Adipose tissue (tissue), 3 donors: Measurements from ENCODE around the gene ACCSL. TPM values are rescaled to one million over a fixed set of nuclear protein-coding genes. Genes with fewer than 3 reads are reported as not detected.

Experiments used
- H3K27ac ChIP-seq: one replicate; pipeline ENCODE4 v1.5.1; 2013; ENCODE audit warnings: low read depth, low read length
- WGBS, 3 donors: extraction: QIAGEN DNeasy Blood & Tissue Kit; methylation state at CpG; one replicate each; pipeline ENCODE4 v1.1.7; 2013; 5-methylcytosine and 5-hydroxymethylcytosine counted together
- polyA plus RNA-seq, 3 donors: library from polyadenylated mRNA; stranded (reverse); fragments of 200-250 nt; gene quantifications; one replicate each; pipeline ENCODE4 v1.2.3, GENCODE V29; 2013
- donor health status: healthy with polysubstance abuse.
- donor health status: Bipolar disorder and iron deficiency.
- donor health status: healthy.

The ACCSL gene
- polyA plus RNA-seq, 3 donors = not detected

DNA sequence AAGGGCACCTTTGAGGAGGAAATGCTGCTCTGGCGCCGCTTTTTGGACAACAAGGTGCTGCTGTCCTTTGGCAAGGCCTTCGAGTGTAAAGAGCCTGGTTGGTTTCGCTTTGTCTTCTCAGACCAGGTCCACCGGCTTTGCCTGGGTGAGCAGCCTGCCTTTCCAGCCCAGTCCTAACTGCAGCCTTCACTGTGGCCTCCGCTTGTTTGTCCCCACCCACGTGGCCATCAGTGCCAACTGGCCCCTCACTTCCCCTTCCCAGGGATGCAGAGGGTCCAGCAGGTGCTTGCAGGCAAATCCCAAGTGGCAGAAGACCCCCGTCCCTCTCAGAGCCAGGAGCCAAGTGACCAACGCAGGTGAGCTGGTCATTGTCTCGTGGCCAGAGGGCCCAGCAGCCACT lies 35.7 kb downstream of the ACCSL start:
- H3K27ac ChIP-seq = no peak overlapping the region
- 90 to 92% (median 91%) methylated on average over 10 of the region's 10 CpGs for WGBS, 3 donors

DNA sequence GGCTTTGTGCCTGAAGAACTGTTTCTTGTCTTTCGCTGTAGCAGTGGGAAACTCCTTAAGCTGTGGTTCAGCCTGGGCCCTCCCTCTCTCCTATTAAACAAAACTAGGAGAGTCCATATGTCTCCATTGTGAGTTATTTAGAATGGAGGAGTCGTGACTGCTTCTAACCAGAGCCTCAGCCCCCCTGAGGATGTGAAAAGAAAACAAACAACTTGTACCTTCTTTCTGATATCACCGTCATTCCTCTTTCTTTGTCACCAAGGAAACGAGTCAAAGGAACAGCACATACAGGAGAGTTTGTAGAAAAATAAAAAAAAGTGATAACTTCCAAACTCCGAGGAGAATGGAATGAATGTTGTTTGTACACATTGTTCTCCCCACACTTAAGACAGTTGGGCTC lies 36.1 kb downstream of the ACCSL start:
- WGBS, 3 donors = 69 to 81% (median 70%) methylated on average over 5 of the region's 5 CpGs
- H3K27ac ChIP-seq = no peak overlapping the region

DNA sequence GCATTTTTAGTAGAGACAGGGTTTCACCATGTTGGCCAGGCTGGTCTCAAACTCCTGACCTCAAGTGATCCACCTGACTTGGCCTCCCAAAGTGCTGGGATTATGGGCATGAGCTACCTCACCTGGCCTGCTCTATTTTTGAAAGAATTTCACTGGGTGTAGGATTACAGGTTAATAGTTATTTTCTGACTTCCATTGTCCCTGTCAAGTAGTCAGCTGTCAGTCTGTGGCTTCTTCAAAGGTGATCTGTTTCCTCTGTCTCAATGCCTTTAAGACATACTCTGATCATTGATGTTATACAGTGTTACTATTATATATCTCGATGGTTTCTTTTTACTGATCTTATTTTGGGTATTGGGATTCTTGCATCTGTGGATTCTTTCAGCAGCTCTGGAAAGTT lies 37.5 kb downstream of the ACCSL start:
- 93 to 100% (median 93%) methylated on average over 1 of the region's 1 CpG for WGBS, 3 donors
- H3K27ac ChIP-seq = no peak overlapping the region

DNA sequence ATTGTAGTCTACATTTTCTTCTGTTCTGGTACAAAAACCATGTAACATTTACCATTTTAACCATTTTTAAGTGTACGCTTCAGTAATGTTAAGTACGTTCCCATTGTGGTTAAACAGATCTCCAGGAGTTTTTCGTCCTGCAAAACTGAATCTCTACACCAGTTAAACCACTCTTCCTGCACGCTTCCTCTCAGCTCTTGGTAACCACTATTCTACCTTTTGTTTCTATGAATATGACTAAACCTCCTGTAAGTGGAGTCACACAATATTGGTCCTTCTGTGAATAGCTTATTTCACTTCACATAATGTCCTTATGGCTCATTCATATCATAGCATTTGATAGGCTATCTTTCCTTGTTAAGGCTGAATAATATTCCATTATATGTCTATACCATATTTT lies 40.6 kb downstream of the ACCSL start:
- WGBS, 3 donors = 75 to 92% (median 77%) methylated on average over 4 of the region's 4 CpGs
- H3K27ac ChIP-seq = no peak overlapping the region

DNA sequence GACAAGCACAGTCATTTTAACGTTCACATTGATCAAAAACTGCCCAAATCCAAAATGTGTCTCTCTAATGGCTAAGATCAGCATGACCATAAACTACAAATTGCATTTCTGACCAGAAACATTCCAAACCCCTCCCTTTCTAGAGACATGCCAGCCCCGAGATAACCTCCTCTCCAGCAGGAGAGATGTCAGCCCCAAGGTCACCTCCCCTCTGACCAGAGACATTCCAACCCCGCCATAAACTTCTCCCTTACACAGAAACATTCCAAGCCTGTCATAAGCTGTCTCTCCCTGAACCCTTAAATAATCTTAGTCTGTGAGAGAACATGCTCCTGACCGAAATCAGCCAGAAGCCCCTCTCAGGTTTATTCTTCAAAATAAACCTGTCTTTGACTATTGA lies 41.1 kb downstream of the ACCSL start:
- 86 to 91% (median 87%) methylated on average over 4 of the region's 4 CpGs for WGBS, 3 donors

DNA sequence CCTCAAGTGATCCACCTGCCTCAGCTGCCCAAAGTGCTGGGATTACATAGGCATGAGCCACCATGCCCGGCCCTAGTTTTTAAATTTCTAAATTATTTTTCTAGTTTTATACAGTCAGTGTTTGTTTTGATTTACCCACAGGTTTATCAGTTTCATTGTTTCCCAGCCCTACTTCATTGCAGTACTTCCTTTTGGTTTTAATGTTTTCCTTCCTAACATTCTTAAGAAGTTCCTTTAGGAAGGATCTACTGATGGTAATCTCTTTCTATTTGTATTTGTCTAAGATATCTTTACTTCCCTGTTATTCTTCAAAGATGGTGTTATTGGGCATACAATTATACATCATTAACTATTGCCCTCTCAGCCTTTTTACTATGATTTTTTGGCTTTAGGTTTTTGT lies 42.8 kb downstream of the ACCSL start:
- WGBS, 3 donors = 72 to 88% (median 74%) methylated on average over 1 of the region's 1 CpG
- H3K27ac ChIP-seq = no peak overlapping the region

More for the DNA sequence above, 41.1 kb downstream of the ACCSL start:
- no peak overlapping the region for H3K27ac ChIP-seq

DNA sequence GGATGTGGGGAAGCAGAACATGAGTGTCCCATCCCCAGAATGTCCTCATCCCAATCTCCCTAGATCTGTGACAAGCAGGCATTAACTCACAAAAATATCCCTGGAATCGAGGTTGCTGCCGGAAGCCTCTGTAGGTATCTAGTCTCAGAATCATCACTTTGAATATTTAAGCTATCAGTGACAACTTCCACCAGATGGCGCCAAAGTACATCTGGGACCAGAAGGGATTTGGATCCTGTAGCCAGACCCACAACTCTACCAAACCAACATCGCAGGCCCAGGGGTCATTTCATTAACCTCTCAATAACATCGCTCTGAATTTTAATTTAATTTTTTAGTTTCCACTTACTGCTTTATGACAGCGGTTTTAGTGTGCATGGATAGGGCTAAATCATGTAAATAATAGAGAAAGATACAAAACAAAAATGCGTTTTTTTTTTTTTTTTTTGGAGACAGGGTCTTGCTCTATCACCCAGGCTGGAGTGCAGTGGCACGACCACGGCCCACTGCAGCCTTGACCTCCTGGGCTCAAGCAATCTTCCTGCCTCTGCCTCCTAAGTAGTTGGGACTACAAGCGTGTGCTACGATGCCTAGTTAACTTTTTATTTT lies 46.6 kb downstream of the ACCSL start:
- 26 to 31% (median 27%) methylated on average over 11 of the region's 11 CpGs for WGBS, 3 donors
- H3K27ac ChIP-seq = no peak overlapping the region

DNA sequence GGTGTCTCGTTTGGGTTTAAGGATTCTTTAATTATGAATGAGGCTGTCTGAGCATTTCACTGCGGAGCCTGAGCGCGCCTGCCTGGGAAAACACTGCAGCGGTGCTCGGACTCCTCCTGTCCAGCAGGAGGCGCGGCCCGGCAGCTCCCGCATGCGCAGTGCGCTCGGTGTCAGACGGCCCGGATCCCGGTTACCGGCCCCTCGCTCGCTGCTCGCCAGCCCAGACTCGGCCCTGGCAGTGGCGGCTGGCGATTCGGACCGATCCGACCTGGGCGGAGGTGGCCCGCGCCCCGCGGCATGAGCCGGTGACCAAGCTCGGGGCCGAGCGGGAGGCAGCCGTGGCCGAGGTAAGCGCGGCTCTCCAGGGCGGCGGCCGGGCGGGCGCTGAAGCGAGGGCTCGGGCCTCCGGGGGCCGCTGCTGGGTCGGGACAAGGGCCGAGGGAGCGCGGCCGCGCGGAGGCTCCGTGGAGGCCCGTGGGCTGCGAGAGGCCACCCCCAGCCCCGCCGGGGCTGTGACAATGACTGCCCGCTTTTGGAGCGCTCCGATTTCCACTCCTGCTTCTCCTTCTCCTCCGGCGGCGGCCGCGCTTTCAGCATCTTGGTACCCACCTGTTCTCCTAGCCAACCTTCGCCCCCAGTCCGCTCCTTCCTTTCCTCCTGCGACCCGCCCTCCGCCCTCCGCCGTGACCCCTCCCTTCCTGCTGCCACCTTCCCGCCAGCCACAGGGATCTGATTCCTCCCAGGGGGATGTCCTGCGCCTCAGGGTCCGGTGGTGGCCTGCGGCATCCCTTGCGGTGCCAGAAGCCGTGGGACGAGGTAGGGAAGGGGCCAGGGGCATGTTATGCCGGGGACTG lies 48.0 kb downstream of the ACCSL start, which contains the start of gene EXT2:
Gene EXT2 (plus strand): TSS at position 173 of the 854 bp plus-strand sequence. CDS start 12,035 bp downstream, outside the sequence.
- WGBS, 3 donors = 0% methylated on average over 63 to 83 of the region's 83 CpGs

DNA sequence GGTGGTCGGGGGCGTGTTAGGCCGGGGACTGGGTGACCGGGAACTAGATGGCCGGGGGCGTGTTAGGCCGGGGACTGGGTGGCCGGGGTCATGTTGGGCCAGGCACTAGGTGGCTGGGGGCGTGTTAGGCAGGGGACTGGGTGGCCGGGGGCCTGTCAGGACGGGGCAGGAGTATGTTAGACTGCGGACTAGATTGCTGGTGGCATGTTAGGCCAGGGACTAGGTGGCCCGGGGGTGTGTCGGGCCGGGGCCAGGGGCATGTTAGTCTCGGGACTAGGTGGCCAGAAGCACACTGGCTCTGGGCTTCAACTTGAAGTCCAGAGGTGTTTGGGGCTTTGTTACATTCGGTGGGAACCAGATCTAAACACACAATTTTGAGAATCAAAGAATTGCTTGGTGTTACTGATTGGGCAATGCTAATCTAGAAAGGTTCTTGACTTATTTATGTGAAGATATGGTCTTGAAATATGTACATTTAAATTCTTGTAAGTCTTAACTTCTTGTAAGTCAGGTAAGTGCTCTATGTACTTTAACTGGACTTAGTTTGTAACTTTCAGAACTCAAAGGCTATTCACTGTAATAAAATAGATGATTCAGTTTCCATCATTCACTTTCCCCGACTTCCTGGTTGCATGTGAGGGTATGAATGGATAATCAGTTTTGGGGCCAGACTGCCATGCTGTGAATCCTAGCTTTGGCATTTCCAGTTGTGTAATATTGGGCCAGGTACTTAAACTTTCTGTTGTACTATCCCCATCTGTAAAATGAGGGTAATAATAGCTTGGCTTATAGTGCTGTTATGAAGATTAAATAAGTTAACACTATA lies 48.8 kb downstream of the ACCSL start:
- no peak overlapping the region for H3K27ac ChIP-seq
- 10 to 14% (median 13%) methylated on average over 18 of the region's 18 CpGs for WGBS, 3 donors

More for the DNA sequence above, 48.0 kb downstream of the ACCSL start, which contains the start of gene EXT2:
- H3K27ac ChIP-seq = no peak within 1 kb of the TSS

DNA sequence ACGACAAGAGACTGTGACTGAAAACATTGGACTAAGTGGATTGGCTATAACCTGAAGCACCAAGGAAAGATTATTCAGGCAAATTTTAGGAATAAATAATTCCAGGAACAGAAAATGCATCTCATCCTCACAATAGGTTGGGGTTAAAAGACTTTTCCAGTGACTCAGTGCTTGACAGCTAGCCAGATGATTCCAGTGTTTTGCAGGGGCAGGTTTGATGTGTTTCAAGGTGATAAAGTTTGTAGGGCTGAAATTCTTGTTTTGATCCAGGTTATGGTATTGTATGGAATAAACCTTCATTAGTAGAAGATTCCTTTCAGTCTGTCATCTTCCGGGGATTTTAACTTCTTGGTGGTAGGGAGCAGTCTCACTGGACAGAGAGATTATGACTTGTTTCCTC lies 50.0 kb downstream of the ACCSL start:
- WGBS, 3 donors = 84 to 93% (median 89%) methylated on average over 2 of the region's 2 CpGs
- no peak overlapping the region for H3K27ac ChIP-seq

DNA sequence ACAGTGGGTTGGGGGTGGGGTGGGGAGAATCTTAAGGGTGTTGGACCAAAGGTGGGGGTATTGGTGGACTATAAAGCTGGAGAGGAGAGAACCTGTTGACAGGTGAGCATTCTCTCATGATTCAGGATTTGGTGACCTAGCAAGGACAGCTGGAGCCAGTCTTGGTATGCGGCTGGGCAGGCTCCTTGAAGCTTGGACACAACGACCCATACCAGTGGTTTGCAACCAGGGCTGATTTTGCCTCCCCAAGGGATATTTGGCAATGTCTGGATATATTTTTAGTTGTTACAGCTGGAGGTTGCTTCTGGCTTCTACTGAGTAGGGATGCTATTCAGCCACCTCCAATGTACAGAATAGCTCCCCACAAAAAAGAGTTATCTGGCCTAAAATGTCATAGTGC lies 53.3 kb downstream of the ACCSL start:
- WGBS, 3 donors = 80 to 89% (median 85%) methylated on average over 2 of the region's 2 CpGs
- no peak overlapping the region for H3K27ac ChIP-seq

DNA sequence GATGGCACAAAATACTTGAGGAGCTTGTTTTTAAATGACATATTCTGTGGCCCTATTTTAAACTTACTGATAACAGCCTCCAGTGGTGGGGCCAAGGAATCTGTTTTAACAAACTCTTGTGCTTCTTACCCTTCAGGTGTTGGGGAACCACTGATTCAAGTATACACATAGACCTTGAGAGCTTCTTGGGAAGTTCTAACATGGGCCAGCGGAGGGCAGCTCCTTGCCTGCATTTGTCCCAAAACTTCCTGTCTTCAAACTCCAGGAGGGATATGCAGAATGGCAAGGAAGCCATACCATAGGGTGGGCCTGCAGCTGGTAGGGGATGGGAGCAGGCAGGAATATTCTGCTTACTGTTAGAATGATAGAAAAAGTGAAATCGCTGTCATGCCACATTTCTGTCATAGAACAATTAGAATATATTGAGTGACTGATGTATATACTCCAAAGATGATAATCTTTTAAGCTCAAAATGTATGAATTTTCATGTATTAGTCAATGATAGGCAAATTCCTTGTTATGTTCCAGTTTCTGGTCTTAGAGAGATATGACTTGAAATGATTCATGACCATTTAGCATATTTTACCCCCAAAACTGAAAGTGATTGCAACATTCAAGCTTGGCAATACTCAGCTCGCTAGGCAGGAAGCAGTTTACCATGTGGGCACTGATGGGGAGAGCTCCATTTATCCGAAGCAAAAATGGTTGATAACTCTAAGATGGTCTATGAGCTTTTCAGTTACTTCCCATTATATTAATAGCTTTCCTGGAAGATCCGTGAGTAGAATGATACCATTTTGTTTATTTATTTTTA lies 56.9 kb downstream of the ACCSL start:
- WGBS, 3 donors = 69 to 96% (median 71%) methylated on average over 5 of the region's 5 CpGs
- H3K27ac ChIP-seq = no peak overlapping the region

DNA sequence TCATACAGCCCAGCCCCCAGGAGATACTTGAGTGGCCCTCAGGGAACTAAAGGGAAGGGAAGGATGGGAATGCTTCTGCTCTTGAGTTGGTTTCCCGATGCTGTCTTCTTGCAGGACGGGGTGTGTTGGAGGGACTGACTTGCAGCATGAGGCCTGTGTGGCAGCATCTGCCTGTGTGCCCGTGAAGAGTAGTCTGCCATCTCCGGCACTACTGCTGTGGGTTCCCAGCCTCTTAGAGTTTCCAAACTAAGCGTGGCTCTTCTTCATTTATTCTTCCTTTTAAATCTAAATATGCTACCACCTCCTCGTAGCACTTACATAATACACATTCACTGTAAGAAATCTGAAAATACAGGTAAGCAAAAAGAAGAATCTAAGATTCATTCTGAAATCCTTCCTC lies 60.5 kb downstream of the ACCSL start:
- WGBS, 3 donors = 87 to 92% (median 88%) methylated on average over 6 of the region's 6 CpGs
- H3K27ac ChIP-seq = no peak overlapping the region

Other genes starting within 250 kb of the ACCSL start
- gene ALKBH3, start 167.2 kb upstream of the ACCSL start, polyA plus RNA-seq = 10 to 100 TPM; 21.0 to 24.5 (median 21.3) TPM
- gene C11orf96, start 105.3 kb upstream of the ACCSL start, polyA plus RNA-seq = 100 to 1,000 TPM in 2 of 3 donors, 10 to 100 TPM in 1; 20.5 to 698 (median 224) TPM
- 10 to 100 TPM in 2 of 3 donors, 1 to 10 TPM in 1; 9.1 to 32.3 (median 13.6) TPM for gene ACCS, start 18.3 kb downstream of the ACCSL start, polyA plus RNA-seq
- gene EXT2, start 47.7 kb downstream of the ACCSL start, polyA plus RNA-seq = 10 to 100 TPM; 18.6 to 33.6 (median 20.7) TPM